ENCODE results near the gene RNF135.

- TF ChIP-seq, protein P1, sequence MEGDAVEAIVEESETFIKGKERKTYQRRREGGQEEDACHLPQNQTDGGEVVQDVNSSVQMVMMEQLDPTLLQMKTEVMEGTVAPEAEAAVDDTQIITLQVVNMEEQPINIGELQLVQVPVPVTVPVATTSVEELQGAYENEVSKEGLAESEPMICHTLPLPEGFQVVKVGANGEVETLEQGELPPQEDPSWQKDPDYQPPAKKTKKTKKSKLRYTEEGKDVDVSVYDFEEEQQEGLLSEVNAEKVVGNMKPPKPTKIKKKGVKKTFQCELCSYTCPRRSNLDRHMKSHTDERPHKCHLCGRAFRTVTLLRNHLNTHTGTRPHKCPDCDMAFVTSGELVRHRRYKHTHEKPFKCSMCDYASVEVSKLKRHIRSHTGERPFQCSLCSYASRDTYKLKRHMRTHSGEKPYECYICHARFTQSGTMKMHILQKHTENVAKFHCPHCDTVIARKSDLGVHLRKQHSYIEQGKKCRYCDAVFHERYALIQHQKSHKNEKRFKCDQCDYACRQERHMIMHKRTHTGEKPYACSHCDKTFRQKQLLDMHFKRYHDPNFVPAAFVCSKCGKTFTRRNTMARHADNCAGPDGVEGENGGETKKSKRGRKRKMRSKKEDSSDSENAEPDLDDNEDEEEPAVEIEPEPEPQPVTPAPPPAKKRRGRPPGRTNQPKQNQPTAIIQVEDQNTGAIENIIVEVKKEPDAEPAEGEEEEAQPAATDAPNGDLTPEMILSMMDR (conservative IDR thresholded peaks at IDR 0.05) = no peak
- TF ChIP-seq EZH2 (IDR thresholded peaks at IDR 0.05; ENCODE audit: low read depth) = no peak
Measured at GRCh38 chr17:30950669-30951399, 20.0 kb upstream of the RNF135 start.
